NB4 (cell line): Measurements from ENCODE around the gene SKIL.
A peak's percentile ranks its signal among the peaks of the same experiment; 100 is the strongest.

ENCODE experiments used
- MYC ChIP-seq: IDR thresholded peaks from 2 replicates; pipeline ENCODE4 v1.6.1; 2011; ENCODE audit warnings: low read depth, low read length
- TF ChIP-seq, protein P1 (sequence below): IDR thresholded peaks from one replicate; pipeline ENCODE4 v1.5.1; 2012; ENCODE audit warnings: low read depth, low read length

DNA sequence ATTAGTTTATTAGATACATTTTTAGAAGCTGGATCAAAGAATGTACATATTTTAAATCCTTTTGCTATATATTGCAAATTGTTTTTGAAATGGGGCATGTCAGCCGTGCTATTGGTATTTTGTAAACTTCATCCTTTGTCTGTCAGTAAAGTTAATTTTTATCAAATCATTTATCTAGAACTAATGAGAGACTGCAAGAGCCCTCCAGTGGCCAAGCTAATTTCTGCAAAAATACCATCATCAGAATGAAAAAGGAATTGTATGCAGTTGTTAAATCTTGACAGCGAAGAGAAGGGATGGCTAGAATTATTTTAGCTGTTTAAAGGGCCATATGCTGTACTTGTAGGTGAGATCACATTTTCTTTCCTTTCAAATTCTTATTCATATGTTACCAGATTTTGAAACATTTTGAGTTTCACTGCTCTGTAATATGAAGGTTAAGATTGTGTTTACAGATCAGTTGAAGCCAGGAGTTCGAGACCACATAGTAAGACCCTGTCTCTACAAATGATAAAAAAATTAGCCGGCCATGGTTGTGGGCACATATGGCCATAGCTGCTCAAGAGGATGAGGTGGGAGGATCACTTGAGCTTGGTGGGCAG, 53.0 kb downstream of the SKIL start:
- TF ChIP-seq, protein P1, sequence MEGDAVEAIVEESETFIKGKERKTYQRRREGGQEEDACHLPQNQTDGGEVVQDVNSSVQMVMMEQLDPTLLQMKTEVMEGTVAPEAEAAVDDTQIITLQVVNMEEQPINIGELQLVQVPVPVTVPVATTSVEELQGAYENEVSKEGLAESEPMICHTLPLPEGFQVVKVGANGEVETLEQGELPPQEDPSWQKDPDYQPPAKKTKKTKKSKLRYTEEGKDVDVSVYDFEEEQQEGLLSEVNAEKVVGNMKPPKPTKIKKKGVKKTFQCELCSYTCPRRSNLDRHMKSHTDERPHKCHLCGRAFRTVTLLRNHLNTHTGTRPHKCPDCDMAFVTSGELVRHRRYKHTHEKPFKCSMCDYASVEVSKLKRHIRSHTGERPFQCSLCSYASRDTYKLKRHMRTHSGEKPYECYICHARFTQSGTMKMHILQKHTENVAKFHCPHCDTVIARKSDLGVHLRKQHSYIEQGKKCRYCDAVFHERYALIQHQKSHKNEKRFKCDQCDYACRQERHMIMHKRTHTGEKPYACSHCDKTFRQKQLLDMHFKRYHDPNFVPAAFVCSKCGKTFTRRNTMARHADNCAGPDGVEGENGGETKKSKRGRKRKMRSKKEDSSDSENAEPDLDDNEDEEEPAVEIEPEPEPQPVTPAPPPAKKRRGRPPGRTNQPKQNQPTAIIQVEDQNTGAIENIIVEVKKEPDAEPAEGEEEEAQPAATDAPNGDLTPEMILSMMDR: peak; percentile 22
- TF ChIP-seq MYC: no peak
